ENCODE measurements around the gene UBR3.

- no peak for TF ChIP-seq REST (IDR thresholded peaks at IDR 0.05; ENCODE audit: insufficient read depth in 1 of 2, low read depth in 2 of 2, low read length in 2 of 2)
- no peak for TF ChIP-seq POLR2AphosphoS5 (IDR thresholded peaks at IDR 0.05; ENCODE audit: low read depth, low read length)
- no peak for TF ChIP-seq TAF1 (IDR thresholded peaks at IDR 0.05; ENCODE audit: borderline replicate concordance, insufficient read depth, low read length)
Observed at GRCh38 chr2:169868951-169869350, 41.7 kb downstream of the UBR3 start.

Data from PFSK-1 (cell line).